NCI-H1092 (cell line): Measurements from ENCODE around the gene CYBRD1.

Experiments used
- DNase-seq: peaks from one replicate; lab custom pipeline; 2025; lab: John Stamatoyannopoulos, UW

Gene CYBRD1

DNA sequence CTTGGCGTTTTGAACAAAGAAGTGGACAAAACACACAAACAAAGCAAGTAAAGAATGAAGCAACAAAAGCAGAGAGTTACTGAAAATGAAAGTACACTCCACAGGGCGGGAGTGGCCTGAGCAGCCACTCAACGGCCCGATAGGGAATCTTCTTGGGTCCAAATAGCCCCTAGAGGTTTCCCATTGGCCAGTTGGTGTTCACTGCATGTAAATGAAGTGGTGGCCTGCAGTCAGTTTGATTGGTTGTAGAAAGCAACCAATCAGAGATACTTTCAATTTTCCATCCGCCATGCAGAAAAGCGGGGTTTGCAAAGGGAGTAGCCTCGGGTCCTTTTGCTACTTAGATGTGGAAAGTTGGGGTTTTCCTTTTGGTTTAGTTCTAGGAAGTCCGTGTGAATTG lies 31.6 kb downstream of the CYBRD1 start:
- DNase-seq = no peak

DNA sequence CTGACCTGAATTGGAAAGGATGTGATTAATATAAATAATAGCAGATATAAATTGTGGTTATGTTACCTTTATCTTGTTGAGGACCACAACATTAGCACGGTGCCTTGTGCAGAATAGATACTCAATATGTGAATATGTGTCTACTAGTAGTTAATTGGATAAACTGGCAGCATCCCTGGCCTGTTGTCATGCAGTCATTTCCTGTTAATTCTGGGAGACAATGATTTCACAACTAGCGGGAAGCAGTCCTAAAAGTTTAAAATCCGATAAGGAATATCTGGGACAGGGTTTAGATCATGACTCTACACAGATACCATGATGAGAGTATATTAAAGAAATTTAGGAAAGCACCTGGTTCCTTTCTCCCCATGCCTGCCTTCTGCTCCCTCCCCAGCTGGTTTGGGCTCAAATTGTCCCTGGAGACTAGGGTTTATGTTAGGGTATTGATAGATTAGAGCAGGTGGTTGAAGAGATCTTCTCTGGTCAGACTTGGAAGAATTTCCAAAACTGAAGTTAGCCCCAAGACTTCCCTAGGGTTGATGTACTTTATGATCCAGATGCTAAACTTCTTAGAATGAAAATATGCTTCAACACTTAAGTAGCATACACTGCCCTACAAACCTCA lies 32.8 kb downstream of the CYBRD1 start:
- DNase-seq = no peak

DNA sequence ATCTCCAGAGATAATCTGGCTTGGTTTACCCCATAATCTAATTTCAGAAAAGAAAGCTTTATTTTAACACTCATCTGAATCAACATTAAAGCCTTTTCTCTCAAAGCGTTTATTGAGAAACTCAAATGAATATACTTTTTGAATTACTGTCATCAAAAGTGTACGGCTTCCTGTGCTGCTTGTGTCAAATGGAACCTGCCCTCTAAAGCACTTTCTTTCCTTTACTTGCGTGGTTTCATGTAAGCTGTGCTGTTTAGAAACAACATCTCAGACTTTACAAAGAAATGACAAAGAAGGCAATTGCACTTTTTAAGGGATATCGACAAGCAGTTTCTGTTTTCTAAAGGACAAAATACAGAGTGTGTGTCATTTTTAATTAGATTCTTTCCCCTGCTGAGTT lies 35.1 kb downstream of the CYBRD1 start:
- no peak for DNase-seq

DNA sequence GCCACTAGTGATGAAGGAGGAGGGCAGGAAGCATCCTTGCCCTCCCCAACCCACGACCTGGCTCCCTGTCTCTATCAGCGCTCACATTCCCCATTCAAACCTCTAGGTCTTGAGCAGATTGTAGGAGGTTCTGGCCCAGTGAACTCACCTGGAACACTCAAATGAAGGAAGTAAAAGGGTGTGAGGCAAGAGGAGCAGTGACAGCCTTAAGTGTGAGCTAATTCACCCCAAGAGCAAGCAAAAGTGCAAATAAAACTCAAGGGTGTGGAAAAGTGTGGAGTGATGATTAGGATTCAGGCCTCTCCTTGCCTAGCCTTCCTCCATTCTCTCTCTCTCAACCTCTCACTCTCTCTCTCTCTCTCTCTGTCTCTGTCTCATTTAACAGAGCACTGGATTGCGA lies 41.0 kb downstream of the CYBRD1 start:
- no peak for DNase-seq

DNA sequence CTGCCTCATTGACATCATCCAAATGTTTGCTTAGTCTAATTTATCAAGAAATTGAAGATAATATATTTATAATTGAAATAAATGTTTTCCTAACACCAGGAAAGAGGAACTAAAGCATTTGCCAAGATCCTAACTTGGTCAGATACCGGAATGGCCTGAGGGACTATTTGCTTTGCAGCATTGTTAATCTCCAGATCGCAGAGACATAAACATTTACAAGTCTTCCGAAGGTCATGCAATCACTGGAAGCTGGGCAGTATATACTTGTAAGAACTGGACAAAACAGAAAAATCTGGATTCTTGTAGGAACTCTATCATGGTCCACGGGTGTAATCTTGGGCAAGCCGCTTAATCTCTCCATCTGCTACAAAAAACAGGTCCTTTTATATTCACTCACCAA lies 42.2 kb downstream of the CYBRD1 start:
- DNase-seq = no peak

DNA sequence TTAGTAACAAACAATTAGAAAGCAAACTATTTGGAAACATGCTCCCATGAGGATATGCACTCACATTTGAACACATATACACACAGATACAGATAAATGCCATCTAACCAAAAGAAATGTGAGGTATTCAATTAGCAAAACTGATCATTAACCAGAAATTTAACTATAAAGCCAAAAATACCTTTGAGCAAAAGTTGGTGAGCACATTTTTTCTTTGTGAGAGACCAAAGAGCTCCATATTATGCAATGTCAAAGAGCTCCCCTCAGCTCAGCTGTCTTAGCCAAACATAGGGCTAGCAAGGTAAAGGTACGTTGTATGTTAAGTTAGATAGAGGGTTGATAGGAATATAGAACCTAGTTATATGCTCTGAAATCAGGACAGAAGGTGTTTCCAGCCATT lies 43.8 kb downstream of the CYBRD1 start:
- DNase-seq = no peak

DNA sequence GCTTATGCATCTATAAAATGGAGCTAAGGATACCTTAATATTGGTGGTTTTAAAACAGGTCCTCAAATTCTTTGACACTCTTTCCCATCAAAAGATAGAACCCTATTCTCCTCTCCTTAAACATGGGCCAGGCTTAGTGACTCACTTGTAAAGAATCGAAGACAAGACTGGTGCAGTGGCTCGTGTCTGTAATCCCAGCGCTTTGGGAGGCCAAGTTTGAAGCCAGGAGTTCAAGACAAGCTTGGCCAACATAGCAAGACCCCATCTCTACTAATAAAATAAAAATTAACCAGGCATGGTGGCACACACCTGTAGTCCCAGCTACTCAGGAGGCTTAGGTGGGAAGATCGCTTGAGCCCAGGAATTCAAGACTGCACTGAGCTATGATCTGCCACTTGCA lies 44.5 kb downstream of the CYBRD1 start:
- no peak for DNase-seq

DNA sequence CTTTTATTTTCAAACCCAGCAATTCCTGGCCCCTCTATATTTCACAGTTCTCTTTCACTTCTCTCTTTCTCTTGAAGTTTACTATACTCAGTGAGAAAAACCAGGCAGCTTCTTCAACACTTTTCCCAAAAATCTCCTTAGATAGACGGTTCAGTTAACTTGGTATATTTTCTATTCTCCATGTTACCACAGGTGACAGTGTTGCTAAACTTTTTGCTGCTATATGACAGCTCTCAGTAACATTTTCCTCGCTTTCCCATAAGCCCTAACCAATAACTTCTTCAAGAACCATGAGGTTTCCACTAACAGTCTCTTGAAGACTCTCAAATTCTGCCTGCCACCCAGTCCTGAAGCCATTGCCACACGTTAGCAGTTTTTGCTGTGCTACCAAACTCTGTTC lies 45.8 kb downstream of the CYBRD1 start:
- no peak for DNase-seq

DNA sequence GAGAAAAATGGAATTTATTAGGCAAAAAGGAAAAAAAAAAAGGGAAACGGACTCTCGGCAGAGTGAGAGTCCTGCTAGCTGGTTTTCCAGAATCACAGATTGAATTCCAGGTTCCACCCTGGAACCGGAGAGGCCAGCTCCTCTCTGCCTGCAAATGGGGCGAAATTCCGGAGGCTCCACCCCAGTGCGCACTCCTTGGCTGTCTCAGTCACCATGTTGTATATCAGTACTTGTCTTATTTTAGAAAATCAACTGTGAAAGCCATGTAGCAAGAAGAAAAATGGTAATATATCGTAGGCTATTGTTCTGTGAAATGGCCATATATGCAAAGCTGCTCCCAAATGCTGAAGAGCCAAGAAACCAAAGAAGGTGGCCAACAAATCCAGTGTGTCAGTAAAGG lies 49.4 kb downstream of the CYBRD1 start:
- DNase-seq = no peak

DNA sequence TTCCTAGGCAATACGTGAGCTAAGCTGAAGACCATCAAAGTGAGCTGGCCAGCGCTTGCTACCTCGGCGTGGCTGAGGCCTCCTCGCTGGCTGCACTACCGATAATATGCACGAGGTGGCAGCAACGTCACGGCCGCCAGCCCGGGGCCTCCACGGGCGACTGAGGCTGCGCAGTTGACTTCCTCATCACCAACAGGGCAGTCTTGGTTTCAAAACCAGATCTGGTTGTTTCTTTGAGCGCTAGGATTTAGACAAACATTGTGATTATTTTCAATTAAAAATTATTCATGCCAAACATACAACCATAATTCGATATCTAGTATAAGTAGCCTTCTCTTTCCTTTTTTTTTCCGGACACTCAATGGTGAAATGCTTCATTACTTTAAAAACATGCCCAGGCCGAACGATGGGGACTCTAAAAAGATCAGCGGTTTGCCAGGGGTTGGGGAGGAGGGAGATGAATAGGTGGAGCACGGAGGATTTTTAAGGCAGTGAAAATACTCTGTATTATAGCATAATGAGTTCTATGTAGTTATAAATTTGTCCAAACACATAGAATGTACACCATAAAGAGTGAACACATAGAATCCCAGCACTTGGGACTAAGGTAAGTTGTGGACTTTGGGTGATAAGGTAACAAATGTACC lies 52.0 kb downstream of the CYBRD1 start:
- peak; percentile 64 for DNase-seq

DNA sequence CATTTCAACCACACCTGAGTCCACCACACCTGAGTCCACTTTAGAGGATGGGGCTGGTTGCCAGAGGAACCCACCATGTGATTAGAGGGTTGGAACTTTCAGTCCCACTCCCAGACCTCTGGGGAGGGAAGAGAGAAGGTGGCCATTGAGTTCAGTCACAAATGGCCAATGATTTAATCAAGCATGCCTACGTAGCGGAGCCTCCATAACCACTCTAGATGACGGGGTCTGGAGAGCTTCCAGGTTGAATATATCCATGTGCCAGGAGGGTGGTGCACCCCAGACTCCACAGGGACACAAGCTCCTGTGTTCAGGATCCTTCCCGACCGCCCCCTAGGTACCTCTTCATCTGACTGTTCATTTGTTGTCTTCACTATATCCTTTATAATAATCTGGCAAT lies 53.3 kb downstream of the CYBRD1 start:
- DNase-seq = no peak

DNA sequence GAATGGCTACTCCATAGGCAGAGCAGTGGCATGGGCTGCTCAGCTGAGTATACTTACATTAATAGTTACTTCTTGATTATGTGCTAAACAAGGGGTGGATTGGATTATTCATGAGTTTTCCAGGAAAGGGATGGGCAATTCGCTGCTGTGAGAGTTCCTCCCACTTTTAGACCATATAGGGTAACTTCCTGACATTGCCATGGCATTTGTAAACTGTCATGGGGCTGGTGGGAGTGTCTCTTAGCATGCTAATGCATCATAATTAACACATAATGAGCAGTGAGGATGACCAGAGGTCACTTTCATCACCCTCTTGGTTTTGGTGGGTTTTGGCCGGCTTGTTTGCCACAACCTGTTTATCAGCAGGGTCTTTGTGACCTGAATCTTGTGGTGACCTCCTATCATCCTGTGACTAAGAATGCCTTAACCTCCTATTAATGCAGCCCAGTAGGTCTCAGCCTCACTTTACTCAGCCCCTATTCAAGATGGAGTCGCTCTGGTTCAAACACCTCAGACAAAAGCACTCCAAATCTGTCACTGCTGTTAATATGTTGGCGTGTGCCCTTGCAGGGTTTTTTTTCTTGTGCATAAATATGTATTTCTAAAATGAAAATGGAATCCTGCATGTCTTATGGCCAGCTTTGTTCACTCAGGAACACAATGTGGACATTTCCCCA lies 56.0 kb downstream of the CYBRD1 start:
- DNase-seq = no peak

DNA sequence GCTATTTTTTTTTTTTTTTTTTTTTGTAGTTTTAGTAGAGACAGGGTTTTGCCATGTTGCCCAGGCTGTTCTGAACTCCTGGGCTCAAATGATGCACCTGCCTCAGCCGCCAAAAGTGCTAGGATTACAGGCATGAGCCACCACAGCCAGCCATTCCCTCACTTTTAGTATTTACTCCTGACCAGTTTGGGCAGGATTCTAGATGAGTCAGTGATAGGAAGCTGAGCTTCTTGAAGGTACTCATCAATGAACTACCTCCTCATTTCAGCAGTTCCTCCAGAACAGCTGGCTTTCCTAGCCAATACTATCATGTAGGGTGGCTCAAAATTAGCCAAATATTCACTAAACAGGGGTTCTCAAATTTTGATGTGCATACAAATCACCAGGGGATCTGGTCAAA lies 57.2 kb downstream of the CYBRD1 start:
- DNase-seq = no peak

DNA sequence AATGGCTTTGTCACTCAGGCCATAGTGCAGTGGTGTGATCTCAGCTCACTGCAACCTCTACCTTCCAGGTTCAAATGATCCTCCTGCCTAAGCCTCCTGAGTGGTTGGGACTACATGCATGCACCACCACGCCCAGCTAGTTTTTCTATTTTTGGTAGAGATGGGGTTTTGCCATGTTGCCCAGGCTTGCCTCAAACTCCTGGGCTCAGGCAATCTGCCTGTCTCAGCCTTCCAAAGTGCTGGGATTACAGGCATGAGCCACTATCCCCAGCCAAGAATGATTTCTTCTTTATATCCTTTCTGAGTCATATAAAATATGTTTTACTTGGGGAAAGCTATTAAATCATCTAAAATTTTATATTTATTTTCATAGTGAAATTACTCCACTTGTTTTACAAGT lies 61.3 kb downstream of the CYBRD1 start:
- DNase-seq = no peak

DNA sequence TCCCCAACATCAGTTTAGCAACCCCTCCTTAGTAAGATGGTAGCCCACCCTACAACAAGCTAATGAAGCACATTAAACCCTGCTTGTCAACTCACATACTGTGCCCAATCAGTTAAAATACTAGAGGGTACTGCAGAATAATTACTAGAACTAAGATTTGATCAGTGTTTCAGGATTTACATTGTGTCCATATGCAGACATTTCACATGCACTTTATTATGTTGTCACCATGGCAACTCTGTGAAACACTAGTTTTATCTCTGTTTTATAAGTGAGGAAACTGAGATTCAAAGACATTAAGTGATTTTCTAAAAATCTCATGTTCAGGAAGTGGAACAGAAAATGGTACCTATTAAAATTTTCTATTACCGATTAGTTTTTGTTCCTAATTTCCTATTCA lies 61.7 kb downstream of the CYBRD1 start:
- DNase-seq = no peak

DNA sequence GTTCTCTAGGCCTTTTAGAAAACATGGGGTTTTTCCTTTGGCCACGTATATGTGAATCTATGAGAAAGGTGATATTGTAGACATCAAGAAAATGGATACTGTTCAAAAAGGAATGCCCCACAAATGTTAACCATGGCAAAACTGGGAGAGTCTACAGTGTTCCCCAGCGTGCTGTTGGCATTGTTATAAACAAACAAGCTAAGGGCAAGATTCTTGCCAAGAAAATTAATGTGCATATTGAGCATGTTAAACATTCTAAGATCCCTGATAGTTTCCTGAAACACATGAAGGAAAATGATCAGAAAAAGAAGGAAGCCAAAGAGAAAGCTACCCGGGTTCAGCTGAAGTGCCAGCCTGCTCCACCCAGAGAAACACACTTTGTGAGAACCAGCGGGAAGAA lies 64.9 kb downstream of the CYBRD1 start:
- DNase-seq = no peak

DNA sequence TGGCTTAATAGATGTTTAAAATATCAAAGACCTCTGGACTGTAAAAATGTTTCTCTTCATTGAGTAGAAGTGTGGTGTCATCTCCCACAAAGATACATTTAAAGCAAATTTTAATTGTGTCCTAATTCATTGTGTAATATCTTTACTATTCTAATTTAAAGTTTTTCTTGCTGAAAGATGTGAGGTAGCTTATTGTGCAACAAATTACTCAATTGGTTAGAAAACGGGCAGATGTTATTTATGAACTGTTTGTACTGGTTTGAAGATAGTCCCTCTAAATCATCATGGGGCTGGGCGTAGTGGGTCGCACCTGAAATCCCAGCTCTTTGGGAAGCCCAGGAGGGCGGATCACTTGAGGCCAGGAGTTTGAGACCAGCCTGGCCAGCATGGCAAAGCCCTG lies 65.3 kb downstream of the CYBRD1 start:
- DNase-seq = no peak

DNA sequence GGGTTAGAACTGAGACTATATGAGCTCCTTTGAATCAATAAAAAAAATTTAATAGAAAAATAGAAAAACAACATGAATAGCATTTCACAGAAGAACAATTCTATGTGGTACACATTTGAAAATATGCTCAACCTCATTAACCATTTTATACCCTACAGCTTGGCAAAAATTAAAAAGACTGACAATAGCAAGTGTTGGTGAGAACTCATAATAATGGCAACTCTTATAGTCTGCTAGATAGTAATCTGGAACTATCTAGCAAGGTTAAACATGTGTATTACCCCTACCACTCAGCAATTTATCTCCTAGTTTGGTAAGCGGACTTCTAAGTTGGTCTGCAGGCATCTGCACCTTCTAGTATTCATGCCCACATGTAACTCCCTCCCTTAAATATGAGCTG lies 67.8 kb downstream of the CYBRD1 start:
- no peak for DNase-seq

DNA sequence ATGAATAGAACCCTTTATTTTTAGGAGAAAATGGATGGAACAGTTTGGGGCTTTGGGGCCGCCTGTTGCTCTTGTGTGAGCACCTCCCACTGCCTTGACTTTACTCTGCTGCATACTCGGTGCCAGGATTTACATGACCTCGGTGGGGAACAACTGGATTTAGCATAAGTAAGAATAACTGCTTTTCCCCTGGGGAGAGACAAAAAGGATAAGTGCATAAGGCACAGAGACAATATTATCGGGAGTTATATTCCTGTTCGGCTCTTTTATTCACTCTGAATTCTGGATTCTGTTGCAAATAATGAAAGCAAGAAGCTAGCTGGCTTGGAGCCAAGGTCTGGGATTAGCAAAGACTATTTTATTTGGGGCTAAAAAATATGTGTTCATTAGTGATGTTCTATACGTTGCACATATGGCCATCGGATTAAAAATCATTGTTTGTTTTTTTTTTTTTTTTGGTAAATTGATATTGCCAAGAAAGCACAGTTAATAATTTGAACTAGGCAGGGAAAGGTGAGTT lies 69.8 kb downstream of the CYBRD1 start:
- DNase-seq = no peak

DNA sequence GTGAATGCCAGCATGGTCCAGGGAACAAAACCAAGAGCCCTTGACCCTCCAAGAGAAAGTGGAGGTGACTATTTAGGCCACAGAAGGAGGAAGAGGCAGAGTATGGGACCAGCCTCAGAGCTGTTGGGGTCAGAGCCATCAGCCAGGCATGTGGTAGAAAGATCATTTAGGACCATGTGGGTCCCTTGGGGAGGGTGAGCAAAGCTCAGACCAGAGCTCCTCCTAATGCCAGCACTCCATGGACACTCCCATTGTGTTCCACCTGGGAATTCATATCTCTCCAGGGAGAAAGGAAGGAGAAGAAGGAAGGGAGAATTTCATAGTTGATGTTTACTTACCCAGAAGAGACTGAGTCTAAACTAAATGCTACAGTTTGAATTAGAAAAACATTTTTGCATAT lies 73.2 kb downstream of the CYBRD1 start:
- no peak for DNase-seq

DNA sequence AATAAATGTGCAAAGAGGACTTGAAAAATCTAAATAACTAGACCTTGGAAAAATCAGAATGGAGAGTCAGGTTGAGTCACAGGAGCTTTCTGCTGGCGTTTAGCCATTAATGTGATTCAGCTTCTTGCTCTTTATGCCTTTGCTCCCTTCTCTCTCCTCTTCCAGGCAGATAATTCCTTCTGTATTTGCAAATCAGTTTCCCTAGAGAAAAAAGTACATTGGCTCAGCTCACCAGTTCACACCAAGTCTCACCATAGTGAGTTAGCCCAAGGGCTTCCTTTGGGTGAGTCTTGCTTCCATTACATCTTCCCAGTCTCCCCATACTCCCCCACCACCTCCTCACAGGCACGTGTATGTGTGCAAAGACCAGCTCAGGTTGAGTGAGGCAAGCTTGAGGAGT lies 73.6 kb downstream of the CYBRD1 start:
- no peak for DNase-seq

DNA sequence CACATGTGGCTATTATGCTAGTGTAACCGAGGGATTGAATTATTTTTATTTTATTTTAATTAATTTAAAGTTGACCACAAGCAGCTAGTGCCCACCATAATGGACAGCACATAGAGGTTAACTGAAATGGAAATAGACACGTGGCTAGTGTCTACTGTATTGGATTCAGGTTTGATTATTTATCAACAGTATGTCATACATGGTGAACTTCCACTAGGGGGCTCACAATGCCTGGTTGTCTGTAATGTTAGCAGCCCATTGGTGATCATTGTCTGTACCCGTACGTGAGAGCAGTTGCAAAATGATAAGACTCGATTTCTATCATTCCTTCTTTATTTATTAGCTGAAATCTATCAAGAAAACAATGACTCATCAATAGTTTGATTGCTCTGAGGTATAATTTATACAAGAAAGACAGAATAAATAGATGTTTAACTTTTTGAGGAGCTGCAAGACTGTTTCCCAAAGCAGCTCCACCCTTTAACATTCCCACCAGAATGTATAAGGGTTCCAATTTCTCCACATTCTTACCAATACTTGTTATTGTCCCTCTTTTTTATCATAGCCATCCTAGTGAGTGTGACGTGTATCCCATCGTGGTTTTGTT lies 76.5 kb downstream of the CYBRD1 start:
- peak; percentile 23 for DNase-seq

DNA sequence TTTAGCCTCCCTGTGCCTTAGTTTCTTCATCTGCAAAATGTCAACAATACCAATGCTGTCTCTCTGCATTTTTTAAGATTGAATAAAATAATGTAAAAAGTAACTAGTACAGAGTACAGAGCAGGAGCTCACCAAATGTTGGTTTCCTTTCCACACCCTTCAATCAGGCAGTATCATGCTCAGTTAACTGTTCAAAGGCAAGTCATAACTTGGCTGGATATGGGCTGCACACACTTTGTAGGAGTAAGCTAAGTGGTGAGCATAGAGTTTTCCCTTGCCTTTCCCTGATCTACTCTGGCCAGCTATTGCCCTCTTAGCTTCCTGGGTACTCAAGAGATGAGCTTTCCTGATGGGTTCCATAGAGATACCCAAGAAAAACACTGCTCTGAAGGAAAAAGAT lies 77.9 kb downstream of the CYBRD1 start:
- DNase-seq = no peak
